Psoas muscle (tissue), 8 donors: ENCODE results near the gene PTK6. TPM values are rescaled to one million over a fixed set of nuclear protein-coding genes. Genes with fewer than 3 reads are reported as not detected.
A peak's percentile ranks its signal among the peaks of the same experiment; 100 is the strongest.

Experiments used
- ATAC-seq, 4 donors: fragments of 200-7000 bp; cut with Tn5 transposase; one replicate each; pipeline ENCODE4 v1.9.1; 2020; ENCODE audit warnings: moderate library complexity in 3 of 4, mild to moderate bottlenecking in 2 of 4
- DNase-seq, 2 donors: peaks; one replicate each; pipeline ENCODE4 v3.0.0-alpha.2; 2020
- H3K27ac ChIP-seq: fragments of 200-600 bp; one replicate; pipeline ENCODE4 v1.8.0; 2022
- H3K27me3 ChIP-seq, 3 donors: fragments of 200-600 bp in 1 of 3; one replicate each; pipeline versions ENCODE4 v1.6.1 to v1.8.0; 2013 to 2022; ENCODE audit warnings: low read length in 2 of 3, mild to moderate bottlenecking in 2 of 3, moderate library complexity in 1 of 3; ENCODE audit not compliant: insufficient read depth in 3 of 3
- H3K36me3 ChIP-seq, 2 donors: fragments of 200-600 bp in 1 of 2; one replicate each; pipeline versions ENCODE4 v1.6.1 to v1.8.0; 2013 to 2022; ENCODE audit warnings: low read depth in 1 of 2, mild to moderate bottlenecking in 1 of 2, moderate library complexity in 1 of 2; ENCODE audit not compliant: insufficient read depth in 1 of 2
- H3K4me1 ChIP-seq: fragments of 200-600 bp; one replicate; pipeline ENCODE4 v1.8.0; 2022
- H3K4me3 ChIP-seq: fragments of 200-600 bp; one replicate; pipeline ENCODE4 v1.8.0; 2022; ENCODE audit warnings: mild to moderate bottlenecking
- H3K9me3 ChIP-seq: fragments of 200-600 bp; one replicate; pipeline ENCODE4 v1.8.0; 2022
- CTCF ChIP-seq: fragments of 200-600 bp; IDR thresholded peaks from one replicate; pipeline ENCODE4 v1.8.0; 2022; ENCODE audit warnings: antibody characterized with exemption
- WGBS, 3 donors: extraction: QIAGEN DNeasy Blood & Tissue Kit; methylation state at CpG; one replicate each; pipeline versions ENCODE4 v1.1.6 to v1.1.7; 2013; 5-methylcytosine and 5-hydroxymethylcytosine counted together
- intact Hi-C, 2 donors: fragments of 100-400 bp; cut with DNase I; formaldehyde crosslinking; loops; one replicate each; pipeline versions ENCODE4 v1.11.0 to v1.14.2; 2022
- polyA plus RNA-seq, 3 donors: library from polyadenylated mRNA; stranded (reverse); fragments of 200-250 nt; gene quantifications; one replicate each; pipeline ENCODE4 v1.2.3, GENCODE V29; 2013
- total RNA-seq, 4 donors: library from RNA; stranded (reverse); fragmentation: NEBNext Ultra II Directional in 2 of 4; extraction: Animal tissue kit (Norgen Biotek cat#: 25700) in 2 of 4; gene quantifications; one replicate each; pipeline versions ENCODE4 v1.2.1 to v1.2.4, GENCODE V29; 2021 to 2023
- donor health status: healthy with polysubstance abuse.
- donor health status: DM: no; HTN: no; CAD: no; lungs with moderate emphysema.
- donor health status: Bipolar disorder and iron deficiency.
- donor health status: healthy.
- donor health status: DM: yes; HTN: yes; CAD: no.
- donor health status: DM: no; HTN: no; CAD: no.
- donor health status: DM: no; HTN: no; CAD: no.
- donor health status: DM: yes; HTN: yes; CAD: no.

The PTK6 gene
- total and polyA plus RNA-seq, 7 donors, result 0.04 to 0.06 (median 0.04) TPM; not detected in 4

DNA sequence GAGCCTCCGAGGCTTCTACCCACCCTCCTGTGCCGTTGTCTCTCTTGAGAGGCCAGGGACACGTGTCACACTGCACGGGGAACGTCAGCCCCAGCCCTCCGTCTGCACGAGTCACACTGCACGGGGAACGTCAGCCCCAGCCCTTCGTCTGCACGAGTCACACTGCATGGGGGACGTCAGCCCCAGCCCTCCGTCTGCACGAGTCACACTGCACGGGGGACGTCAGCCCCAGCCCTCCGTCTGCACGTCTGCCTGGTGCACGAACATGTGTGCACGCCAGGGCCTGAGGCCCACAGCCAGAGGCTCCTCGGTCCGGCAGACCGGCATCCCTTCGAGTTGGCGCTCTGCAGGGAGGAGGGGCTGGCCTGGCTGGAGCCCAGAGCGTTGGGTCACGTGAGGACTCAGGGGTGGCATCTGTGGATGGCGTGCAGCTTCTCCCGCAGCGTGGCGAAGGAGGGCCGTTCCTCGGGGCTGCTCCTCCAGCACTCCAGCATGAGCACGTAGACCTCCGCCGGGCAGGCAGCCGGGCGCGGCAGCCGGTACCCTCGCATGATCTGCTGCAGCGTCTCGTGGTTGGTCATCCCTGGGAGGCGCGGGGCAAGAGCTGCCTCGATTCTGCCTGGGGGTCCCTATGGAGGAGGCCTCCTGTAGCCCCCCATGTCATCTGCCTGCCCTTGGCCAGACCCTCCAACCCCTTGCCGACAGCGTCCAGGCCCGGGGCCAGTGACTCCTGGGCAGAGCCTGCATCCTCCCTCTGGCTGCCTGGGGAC is 3.4 kb upstream of the PTK6 start:
- no peaks in the 10 kb centered on the region for H3K4me1 ChIP-seq
- H3K4me3 ChIP-seq, result no peak overlapping the region
- peaks cover 0 to 27% (median 8%) of the 10 kb centered on the region in 3 donors for H3K27me3 ChIP-seq
- no peak for ATAC-seq
- intact Hi-C loops, result no loop called here
- no peaks in the 10 kb centered on the region for H3K36me3 ChIP-seq
- no peak for TF ChIP-seq CTCF
- H3K27ac ChIP-seq, result no peak overlapping the region
- 44 to 58% (median 45%) methylated on average over 47 to 49 of the region's 49 CpGs for whole genome bisulfite sequencing, 3 donors
- no peak for DNase-seq
- no peaks in the 10 kb centered on the region for H3K9me3 ChIP-seq

- ATAC-seq (no peak), DNase-seq (no peak)
- no peaks in the 10 kb centered on the region for H3K36me3 ChIP-seq
- H3K9me3 ChIP-seq, result no peaks in the 10 kb centered on the region
- intact Hi-C loops, result loop anchor here (2.0 to 5.0 kb wide), 6 partner anchors 73 to 435 kb away; no protein-coding TSS in a partner anchor
- no peaks in the 10 kb centered on the region for H3K4me1 ChIP-seq
- peaks cover 0 to 27% (median 10%) of the 10 kb centered on the region in 3 donors for H3K27me3 ChIP-seq
- no peak overlapping the region for H3K27ac ChIP-seq
- 84 to 92% (median 89%) methylated on average over 29 of the region's 29 CpGs for WGBS, 3 donors
- no peak for TF ChIP-seq CTCF
- H3K4me3 ChIP-seq, result no peak overlapping the region
Observed at GRCh38 chr20:63539441-63540370, 2.5 kb upstream of the PTK6 start.

DNA sequence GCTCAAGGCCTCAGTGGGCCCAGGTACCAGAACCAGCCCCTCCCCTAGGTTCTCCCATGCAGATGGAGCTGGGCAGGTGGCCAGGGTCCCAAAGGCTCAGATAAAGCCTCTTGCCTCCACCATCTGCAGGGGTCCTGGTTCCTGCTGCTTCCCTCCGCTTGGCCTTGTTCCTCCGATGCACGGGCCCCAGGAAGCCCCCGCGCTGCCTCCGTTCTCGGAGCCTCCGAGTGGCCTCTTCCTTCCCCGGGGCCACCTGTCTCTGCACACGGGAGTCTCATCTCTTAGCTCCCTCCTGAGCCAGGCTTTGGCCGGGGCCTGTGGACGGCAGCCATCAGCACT is 1.9 kb upstream of the PTK6 start:
- WGBS, 3 donors, result 77 to 94% (median 79%) methylated on average over 12 of the region's 12 CpGs
- no peaks in the 10 kb centered on the region for H3K9me3 ChIP-seq
- H3K4me1 ChIP-seq, result no peaks in the 10 kb centered on the region
- no peak for DNase-seq
- H3K4me3 ChIP-seq, result no peak overlapping the region
- H3K27me3 ChIP-seq, result peaks cover 0 to 30% (median 11%) of the 10 kb centered on the region in 3 donors
- no peak for TF ChIP-seq CTCF
- H3K36me3 ChIP-seq, result no peaks in the 10 kb centered on the region
- intact Hi-C loops, result loop anchor here (2.0 to 5.0 kb wide), 6 partner anchors 73 to 436 kb away; no protein-coding TSS in a partner anchor
- ATAC-seq, result no peak
- no peak overlapping the region for H3K27ac ChIP-seq

DNA sequence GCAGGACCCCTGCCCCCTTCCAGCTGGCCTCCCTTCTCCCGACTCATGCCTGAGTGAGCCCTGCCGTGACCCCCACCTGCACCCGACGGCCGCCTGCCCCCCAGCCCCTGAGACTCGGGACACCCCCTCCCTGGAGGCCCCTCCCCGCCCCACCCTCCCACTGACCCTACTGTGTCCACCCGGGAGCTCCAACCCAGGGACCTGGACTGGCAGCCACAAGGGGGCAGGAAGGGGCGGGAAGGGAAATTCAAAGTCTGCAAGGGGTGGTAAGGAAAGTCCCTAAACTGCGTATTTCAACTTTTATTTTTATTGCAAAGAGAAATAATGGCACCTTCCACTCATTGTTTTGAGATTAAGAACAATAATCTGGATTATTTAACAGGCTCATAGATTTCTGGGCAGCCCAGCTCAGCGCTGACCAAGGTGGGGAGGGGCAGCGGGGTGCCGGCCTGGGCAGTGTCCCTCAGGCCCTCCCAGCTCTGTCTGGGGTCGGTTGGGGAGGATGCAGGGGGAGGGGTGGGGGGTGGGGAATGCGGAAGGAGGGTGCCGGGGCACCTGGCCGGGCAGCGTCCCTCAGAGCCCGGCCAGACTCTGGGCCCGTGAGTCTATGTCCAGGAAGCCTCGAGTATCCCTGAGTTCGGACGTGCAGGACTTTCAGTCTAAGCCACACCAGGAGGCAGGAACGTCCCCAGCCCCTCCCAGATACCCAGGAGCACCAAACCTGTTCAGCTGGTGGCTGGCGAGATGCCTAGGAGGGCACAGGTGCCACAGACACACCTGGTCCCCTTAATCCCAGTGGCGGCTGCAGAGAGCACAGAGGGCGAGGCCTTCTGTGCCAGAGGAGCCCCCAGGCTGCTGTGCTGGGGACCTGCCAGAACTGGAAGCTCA is 1.3 kb upstream of the PTK6 start:
- DNase-seq (no peak), ATAC-seq (peak in 3 of 4 donors; percentile 8 to 58 (median 29))
- peak overlapping the region; percentile 34 for H3K4me3 ChIP-seq
- intact Hi-C loops, result loop anchor here (2.0 to 5.0 kb wide), 6 partner anchors 74 to 436 kb away; no protein-coding TSS in a partner anchor
- H3K36me3 ChIP-seq, result no peaks in the 10 kb centered on the region
- H3K27me3 ChIP-seq, result peaks cover 0 to 36% (median 11%) of the 10 kb centered on the region in 3 donors
- WGBS, 3 donors, result 49 to 56% (median 51%) methylated on average over 26 to 27 of the region's 27 CpGs
- no peaks in the 10 kb centered on the region for H3K4me1 ChIP-seq
- TF ChIP-seq CTCF, result no peak
- no peak overlapping the region for H3K27ac ChIP-seq
- no peaks in the 10 kb centered on the region for H3K9me3 ChIP-seq
